ENCODE data around the gene SCN2B.
"Not testable (repeated sequence)": the region's sequence is repeated elsewhere in the genome, so short reads cannot be mapped to it uniquely, and the experiment has no call there.

GRCh38 chr11:118183691-118184090 lies 7.3 kb upstream of the SCN2B start:
- not testable (repeated sequence) for TF ChIP-seq CTCF (IDR thresholded peaks at IDR 0.05; ENCODE audit: borderline replicate concordance, extremely low read depth, low read length, poor library complexity, severe bottlenecking); EZH2 (IDR thresholded peaks at IDR 0.05; ENCODE audit: borderline replicate concordance, low read depth, low read length, severe bottlenecking)

Measured in DND-41 (cell line).